ENCODE data around the gene SQSTM1. TPM values are rescaled to one million over a fixed set of nuclear protein-coding genes. Genes with fewer than 3 reads are reported as not detected.

The SQSTM1 gene
- total and polyA plus RNA-seq, 9 of the 15 experiments (the other 6 are each of a cell fraction or from before 2014, with no cell fraction given): 5.6 to 148 (median 64.0) TPM

DNA sequence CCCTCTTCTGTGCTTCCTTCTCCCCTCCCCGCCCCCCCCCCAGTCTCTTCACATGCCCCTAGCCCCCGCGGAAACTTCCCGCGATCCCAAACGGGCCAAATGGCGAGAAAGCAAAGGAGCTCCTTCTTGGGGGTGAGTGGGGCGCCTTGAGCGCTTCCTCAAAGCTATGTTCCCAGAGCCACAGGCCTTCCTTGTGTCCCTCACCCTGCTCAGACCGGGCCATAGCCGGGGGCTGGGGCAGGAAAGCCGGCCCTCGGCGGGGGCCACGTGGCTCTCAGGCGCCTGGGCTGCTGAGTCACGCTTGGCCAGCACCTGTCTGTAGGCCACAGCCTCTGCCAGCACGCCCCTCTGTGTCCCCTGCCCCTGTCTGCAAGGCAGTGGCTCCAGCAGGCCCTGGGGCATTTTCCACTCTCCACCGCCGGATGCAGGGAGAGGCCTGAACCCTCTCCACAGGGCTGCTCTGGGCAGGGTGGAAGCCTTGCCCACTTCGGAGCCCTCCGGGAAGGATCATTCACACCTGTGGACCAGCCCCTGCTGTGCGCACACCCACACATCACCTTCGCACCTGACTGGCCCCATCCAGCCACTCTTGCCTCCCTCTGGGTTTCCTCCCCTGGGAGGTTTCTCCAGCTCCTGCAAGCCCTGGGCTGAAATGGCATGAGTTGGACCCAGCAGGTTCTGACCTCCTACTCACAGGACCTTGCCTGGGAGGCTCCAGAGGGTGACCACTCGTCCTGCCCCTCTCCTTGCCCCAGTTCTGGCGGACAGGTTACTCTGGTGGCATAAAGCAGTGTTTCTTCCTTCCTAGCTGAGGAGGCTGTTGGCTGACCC, 1.2 kb upstream of the SQSTM1 start (continued):
- no peak; the same call in 1 of the 2 replicates for TF ChIP-seq ZNF740 (CRISPR knock-in tag; IDR thresholded peaks at IDR 0.05)
- TF ChIP-seq ZNF740 (tag; IDR thresholded peaks at IDR 0.05): peak; percentile 81 to 89
- TF ChIP-seq, protein P1, sequence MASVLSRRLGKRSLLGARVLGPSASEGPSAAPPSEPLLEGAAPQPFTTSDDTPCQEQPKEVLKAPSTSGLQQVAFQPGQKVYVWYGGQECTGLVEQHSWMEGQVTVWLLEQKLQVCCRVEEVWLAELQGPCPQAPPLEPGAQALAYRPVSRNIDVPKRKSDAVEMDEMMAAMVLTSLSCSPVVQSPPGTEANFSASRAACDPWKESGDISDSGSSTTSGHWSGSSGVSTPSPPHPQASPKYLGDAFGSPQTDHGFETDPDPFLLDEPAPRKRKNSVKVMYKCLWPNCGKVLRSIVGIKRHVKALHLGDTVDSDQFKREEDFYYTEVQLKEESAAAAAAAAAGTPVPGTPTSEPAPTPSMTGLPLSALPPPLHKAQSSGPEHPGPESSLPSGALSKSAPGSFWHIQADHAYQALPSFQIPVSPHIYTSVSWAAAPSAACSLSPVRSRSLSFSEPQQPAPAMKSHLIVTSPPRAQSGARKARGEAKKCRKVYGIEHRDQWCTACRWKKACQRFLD (CRISPR knock-in tag; IDR thresholded peaks at IDR 0.05): peak; percentile 95
- peak in 1 of 2 experiments; percentile 94; a peak in 2 of 4 replicates for TF ChIP-seq TEAD1 (CRISPR knock-in tag; IDR thresholded peaks at IDR 0.05)
- peak; percentile 7; the same call in 1 of the 2 replicates for TF ChIP-seq MTA3 (IDR thresholded peaks at IDR 0.05; ENCODE audit: borderline replicate concordance)
- no peak; the same call in 1 of the 2 replicates for TF ChIP-seq SP1 (CRISPR knock-in tag; IDR thresholded peaks at IDR 0.05)
- TF ChIP-seq, protein P2, sequence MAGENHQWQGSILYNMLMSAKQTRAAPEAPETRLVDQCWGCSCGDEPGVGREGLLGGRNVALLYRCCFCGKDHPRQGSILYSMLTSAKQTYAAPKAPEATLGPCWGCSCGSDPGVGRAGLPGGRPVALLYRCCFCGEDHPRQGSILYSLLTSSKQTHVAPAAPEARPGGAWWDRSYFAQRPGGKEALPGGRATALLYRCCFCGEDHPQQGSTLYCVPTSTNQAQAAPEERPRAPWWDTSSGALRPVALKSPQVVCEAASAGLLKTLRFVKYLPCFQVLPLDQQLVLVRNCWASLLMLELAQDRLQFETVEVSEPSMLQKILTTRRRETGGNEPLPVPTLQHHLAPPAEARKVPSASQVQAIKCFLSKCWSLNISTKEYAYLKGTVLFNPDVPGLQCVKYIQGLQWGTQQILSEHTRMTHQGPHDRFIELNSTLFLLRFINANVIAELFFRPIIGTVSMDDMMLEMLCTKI (IDR thresholded peaks at IDR 0.05; ENCODE audit: partially characterized antibody): no peak
- peak; percentile 40 for TF ChIP-seq TFE3 (CRISPR knock-in tag; IDR thresholded peaks at IDR 0.05)
- TF ChIP-seq HMG20B (CRISPR knock-in tag; IDR thresholded peaks at IDR 0.05): no peak
- TF ChIP-seq FOXO4 (CRISPR knock-in tag; IDR thresholded peaks at IDR 0.05): 0 out of 2 replicates have a peak, but pooled peaks have one; percentile 76
- TF ChIP-seq, protein P3, sequence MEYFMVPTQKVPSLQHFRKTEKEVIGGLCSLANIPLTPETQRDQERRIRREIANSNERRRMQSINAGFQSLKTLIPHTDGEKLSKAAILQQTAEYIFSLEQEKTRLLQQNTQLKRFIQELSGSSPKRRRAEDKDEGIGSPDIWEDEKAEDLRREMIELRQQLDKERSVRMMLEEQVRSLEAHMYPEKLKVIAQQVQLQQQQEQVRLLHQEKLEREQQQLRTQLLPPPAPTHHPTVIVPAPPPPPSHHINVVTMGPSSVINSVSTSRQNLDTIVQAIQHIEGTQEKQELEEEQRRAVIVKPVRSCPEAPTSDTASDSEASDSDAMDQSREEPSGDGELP (CRISPR knock-in tag; IDR thresholded peaks at IDR 0.05; ENCODE audit: borderline replicate concordance): peak; percentile 11; the same call in 1 of the 2 replicates
- TF ChIP-seq ZBTB49 (CRISPR knock-in tag; IDR thresholded peaks at IDR 0.05; ENCODE audit: borderline replicate concordance): no peak
- peak; percentile 80; the same call in 1 of the 2 replicates for TF ChIP-seq ZNF77 (CRISPR knock-in tag; IDR thresholded peaks at IDR 0.05)
- 0 out of 2 replicates have a peak, but pooled peaks have one; percentile 31 for TF ChIP-seq SREBF2 (CRISPR knock-in tag; IDR thresholded peaks at IDR 0.05)
- no peak for TF ChIP-seq RFX5 (IDR thresholded peaks at IDR 0.05; ENCODE audit: low read depth, low read length)

Data from K562 (cell line).